A673 (cell line): ENCODE results near the gene LCE3E.

ENCODE experiments used
- CTCF ChIP-seq: fragments of 300-800, 200-600 bp; sonication (generic); conservative IDR thresholded peaks from 2 replicates; pipeline ENCODE4 v1.5.1; 2017; ENCODE audit warnings: low read depth, mild to moderate bottlenecking, antibody characterized with exemption, low read length, moderate library complexity, mixed read lengths
- EZH2 ChIP-seq: fragments of 200-600 bp; sonication (generic); IDR thresholded peaks from 2 replicates; pipeline ENCODE4 v1.6.1; 2017; ENCODE audit warnings: borderline replicate concordance, low read depth, mild to moderate bottlenecking, mixed read lengths, antibody characterized with exemption, low read length; ENCODE audit not compliant: poor library complexity, severe bottlenecking

- TF ChIP-seq CTCF, result no peak
- no peak for TF ChIP-seq EZH2
These were observed 46.9 kb upstream of the LCE3E start, which contains the start of gene LCE3B for GRCh38 chr1:152613511-152613910.
